Sigmoid colon (tissue), 7 donors: ENCODE measurements around the gene TNFRSF19. TPM values are rescaled to one million over a fixed set of nuclear protein-coding genes. Genes with fewer than 3 reads are reported as not detected.

ENCODE experiments used
- DNase-seq: peaks from one replicate; pipeline ENCODE4 v3.0.0-alpha.2; 2019
- H3K27ac ChIP-seq, 4 donors: fragments of 200-600 bp; sonication (generic); one replicate each; pipeline ENCODE4 v1.5.1; 2016 to 2019; ENCODE audit warnings: mild to moderate bottlenecking in 1 of 4
- H3K27me3 ChIP-seq, 3 donors: fragments of 200-600 bp; sonication (generic); one replicate each; pipeline ENCODE4 v1.5.1; 2019; ENCODE audit warnings: mild to moderate bottlenecking in 1 of 3
- H3K36me3 ChIP-seq, 4 donors: fragments of 200-600 bp; sonication (generic); one replicate each; pipeline ENCODE4 v1.5.1; 2016 to 2019
- H3K4me1 ChIP-seq, 4 donors: fragments of 200-600 bp; sonication (generic); one replicate each; pipeline ENCODE4 v1.5.1; 2017 to 2019
- H3K4me3 ChIP-seq, 4 donors: fragments of 200-600 bp; sonication (generic); one replicate each; pipeline ENCODE4 v1.5.1; 2017 to 2019; ENCODE audit warnings: mild to moderate bottlenecking in 2 of 4, moderate library complexity in 1 of 4
- H3K9me3 ChIP-seq, 4 donors: fragments of 200-600 bp in 3 of 4; sonication (generic) in 3 of 4; one replicate each; pipeline versions ENCODE4 v1.5.1 to v1.6.1; 2013 to 2019
- EP300 ChIP-seq, 4 donors: sonication (generic); formaldehyde crosslinking; IDR thresholded peaks; one replicate each; pipeline ENCODE4 v1.6.1; 2017; ENCODE audit warnings: antibody characterized with exemption in 4 of 4
- POLR2A ChIP-seq, 2 donors: fragments of 450-650 bp; IDR thresholded peaks; one replicate each; pipeline ENCODE4 v1.6.1; 2016; ENCODE audit warnings: antibody characterized with exemption in 2 of 2, mild to moderate bottlenecking in 2 of 2, moderate library complexity in 2 of 2
- POLR2AphosphoS5 ChIP-seq, 4 donors: sonication (generic); formaldehyde crosslinking; IDR thresholded peaks; one replicate each; pipeline ENCODE4 v1.6.1; 2017; ENCODE audit warnings: antibody characterized with exemption in 4 of 4
- WGBS, 2 donors: extraction: QIAGEN DNeasy Blood & Tissue Kit; methylation state at CpG; one replicate each; pipeline ENCODE4 v1.1.7; 2013; 5-methylcytosine and 5-hydroxymethylcytosine counted together
- intact Hi-C: fragments of 100-400 bp; cut with DNase I; formaldehyde crosslinking; loops from one replicate; pipeline ENCODE4 v1.15.1; 2023
- polyA plus RNA-seq, 3 donors: library from polyadenylated mRNA; stranded (reverse); fragments of 200-250 nt; gene quantifications; one replicate each; pipeline ENCODE4 v1.2.3, GENCODE V29; 2013
- total RNA-seq, 4 donors: library from RNA; depleted of rRNA; stranded (reverse); fragments of >200 nt; gene quantifications; one replicate each; pipeline ENCODE4 v1.1.0, GENCODE V29; 2016
- TF ChIP-seq, protein P1 (sequence below), 4 experiments: fragments of 450-650 bp in 3 of 4; fragments of 200-600 bp in 1 of 4; IDR thresholded peaks; one replicate each; pipeline ENCODE4 v1.5.1; 2016 to 2019; ENCODE audit warnings: antibody characterized with exemption in 4 of 4, mild to moderate bottlenecking in 3 of 4, moderate library complexity in 2 of 4
- donor health status: healthy with polysubstance abuse.
- donor health status: Bipolar disorder and iron deficiency.
- donor health status: healthy.

The TNFRSF19 gene
- total and polyA plus RNA-seq, 7 donors, result 0.60 to 4.2 (median 2.2) TPM; not detected in 1

DNA sequence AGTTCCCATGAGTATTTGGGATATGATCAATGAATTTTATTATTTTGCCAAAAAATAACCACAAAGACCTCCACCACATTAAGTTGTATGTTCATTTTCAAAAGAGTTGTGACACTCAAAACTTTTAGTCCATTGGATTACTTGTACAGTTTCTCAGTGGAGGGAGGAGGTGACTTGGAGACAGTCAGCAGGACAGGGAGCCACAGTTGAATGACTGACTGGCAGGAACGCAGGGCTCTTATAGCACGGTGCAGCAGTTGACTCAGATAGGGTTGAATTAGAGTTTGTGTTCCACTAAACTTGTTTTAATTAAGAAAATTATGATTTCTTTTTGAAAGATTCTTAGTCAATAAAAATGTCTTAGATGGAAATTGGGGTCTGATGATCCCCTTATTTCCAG lies 42.5 kb downstream of the TNFRSF19 start:
- WGBS, 2 donors, result 85 to 95% methylated on average over 2 of the region's 2 CpGs
- DNase-seq, result no peak
- intact Hi-C loops, result no loop called here
- Histone ChIP-seq H3K27me3 (no peaks in the 10 kb centered on the region), H3K27ac (no peak overlapping the region), H3K4me1 (peaks cover 0 to 32% (median 18%) of the 10 kb centered on the region in 4 donors), H3K4me3 (no peak overlapping the region), H3K9me3 (no peaks in the 10 kb centered on the region), H3K36me3 (no peaks in the 10 kb centered on the region)
- TF ChIP-seq POLR2AphosphoS5 (IDR thresholded peaks at IDR 0.05) (no peak), EP300 (IDR thresholded peaks at IDR 0.05) (no peak), POLR2A (IDR thresholded peaks at IDR 0.05) (no peak)
- TF ChIP-seq, protein P1, sequence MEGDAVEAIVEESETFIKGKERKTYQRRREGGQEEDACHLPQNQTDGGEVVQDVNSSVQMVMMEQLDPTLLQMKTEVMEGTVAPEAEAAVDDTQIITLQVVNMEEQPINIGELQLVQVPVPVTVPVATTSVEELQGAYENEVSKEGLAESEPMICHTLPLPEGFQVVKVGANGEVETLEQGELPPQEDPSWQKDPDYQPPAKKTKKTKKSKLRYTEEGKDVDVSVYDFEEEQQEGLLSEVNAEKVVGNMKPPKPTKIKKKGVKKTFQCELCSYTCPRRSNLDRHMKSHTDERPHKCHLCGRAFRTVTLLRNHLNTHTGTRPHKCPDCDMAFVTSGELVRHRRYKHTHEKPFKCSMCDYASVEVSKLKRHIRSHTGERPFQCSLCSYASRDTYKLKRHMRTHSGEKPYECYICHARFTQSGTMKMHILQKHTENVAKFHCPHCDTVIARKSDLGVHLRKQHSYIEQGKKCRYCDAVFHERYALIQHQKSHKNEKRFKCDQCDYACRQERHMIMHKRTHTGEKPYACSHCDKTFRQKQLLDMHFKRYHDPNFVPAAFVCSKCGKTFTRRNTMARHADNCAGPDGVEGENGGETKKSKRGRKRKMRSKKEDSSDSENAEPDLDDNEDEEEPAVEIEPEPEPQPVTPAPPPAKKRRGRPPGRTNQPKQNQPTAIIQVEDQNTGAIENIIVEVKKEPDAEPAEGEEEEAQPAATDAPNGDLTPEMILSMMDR (IDR thresholded peaks at IDR 0.05), result no peak

DNA sequence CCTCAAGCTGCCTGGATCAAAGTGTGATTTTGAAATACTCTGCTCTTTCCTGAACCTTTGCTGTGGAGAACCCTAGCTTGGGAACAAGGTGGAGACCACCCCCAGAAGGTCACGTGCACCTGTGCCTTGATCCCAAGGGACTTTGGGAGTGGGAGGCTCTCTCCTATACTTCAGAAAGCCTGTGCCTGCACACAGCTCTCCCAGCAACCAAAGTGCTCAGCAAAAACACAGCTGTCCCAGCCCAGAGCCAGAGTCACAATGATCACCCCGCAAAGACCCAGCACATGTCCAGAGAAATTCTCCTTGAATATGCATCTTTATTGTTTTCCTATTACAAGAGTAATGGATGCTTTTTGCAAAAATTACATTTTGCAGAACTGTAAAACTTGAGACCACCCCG lies 43.4 kb downstream of the TNFRSF19 start:
- H3K4me1 ChIP-seq, result peaks cover 0 to 31% (median 17%) of the 10 kb centered on the region in 4 donors
- TF ChIP-seq EP300 (IDR thresholded peaks at IDR 0.05), result no peak
- WGBS, 2 donors, result 66 to 84% methylated on average over 3 of the region's 3 CpGs
- H3K4me3 ChIP-seq, result no peak overlapping the region
- no peak for DNase-seq
- no peak overlapping the region for H3K27ac ChIP-seq
- no peaks in the 10 kb centered on the region for H3K27me3 ChIP-seq
- H3K9me3 ChIP-seq, result no peaks in the 10 kb centered on the region
- H3K36me3 ChIP-seq, result no peaks in the 10 kb centered on the region
- intact Hi-C loops, result no loop called here

DNA sequence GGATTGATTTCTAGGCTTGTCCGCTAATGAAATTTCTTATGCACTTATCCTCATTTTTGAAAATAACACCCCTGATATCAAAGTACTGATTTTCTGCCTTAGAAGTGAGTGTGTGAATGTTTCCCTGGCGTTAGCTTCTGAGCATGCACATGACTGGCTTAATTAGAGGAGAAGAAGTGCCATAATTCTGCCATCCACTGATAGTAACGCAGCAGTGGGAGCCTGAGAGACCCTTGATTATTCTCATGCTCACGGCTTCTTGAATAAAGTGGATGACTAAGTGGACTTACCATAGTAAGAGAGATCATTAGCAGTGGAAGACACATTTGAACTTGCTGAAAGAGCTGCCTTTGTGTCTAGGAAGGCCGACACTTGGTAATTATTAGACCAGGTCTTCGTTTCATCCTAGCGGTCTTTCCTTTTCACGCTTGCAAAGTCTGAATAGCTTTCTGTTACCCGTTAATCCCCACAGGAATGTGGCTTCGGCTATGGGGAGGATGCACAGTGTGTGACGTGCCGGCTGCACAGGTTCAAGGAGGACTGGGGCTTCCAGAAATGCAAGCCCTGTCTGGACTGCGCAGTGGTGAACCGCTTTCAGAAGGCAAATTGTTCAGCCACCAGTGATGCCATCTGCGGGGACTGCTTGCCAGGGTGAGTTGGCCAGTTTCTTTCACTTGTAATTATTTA lies 45.3 kb downstream of the TNFRSF19 start:
- Histone ChIP-seq H3K36me3 (no peaks in the 10 kb centered on the region), H3K27ac (no peak overlapping the region), H3K9me3 (no peaks in the 10 kb centered on the region), H3K4me3 (no peak overlapping the region), H3K4me1 (peaks cover 0 to 12% (median under 1%) of the 10 kb centered on the region in 4 donors), H3K27me3 (no peaks in the 10 kb centered on the region)
- DNase-seq, result no peak
- intact Hi-C loops, result no loop called here
- WGBS, 2 donors, result 82 to 90% methylated on average over 15 of the region's 15 CpGs
- TF ChIP-seq POLR2AphosphoS5 (IDR thresholded peaks at IDR 0.05) (no peak), EP300 (IDR thresholded peaks at IDR 0.05) (no peak), POLR2A (IDR thresholded peaks at IDR 0.05) (no peak)
- TF ChIP-seq, protein P1 (IDR thresholded peaks at IDR 0.05), result no peak

DNA sequence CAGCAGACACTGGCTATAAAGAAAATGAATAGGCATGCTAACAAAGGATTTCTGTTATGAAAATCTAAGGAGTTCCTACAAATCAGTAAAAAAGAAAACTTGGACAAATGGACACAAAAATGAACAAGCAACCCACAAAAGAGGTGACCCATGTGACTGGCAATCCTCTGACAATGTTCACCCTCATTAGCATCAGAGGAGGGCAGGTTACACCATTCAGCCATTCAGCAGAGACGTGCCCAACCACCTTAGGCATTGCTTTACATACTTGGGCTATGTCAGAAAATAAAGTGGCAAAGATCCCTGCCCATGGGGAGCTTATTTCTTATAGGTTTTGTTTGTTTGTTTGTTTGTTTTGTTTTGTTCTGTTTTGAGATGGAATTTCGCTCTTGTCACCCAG lies 46.0 kb downstream of the TNFRSF19 start:
- no peaks in the 10 kb centered on the region for H3K9me3 ChIP-seq
- no peak overlapping the region for H3K27ac ChIP-seq
- WGBS, 2 donors, result 65 to 84% methylated on average over 2 of the region's 2 CpGs

DNA sequence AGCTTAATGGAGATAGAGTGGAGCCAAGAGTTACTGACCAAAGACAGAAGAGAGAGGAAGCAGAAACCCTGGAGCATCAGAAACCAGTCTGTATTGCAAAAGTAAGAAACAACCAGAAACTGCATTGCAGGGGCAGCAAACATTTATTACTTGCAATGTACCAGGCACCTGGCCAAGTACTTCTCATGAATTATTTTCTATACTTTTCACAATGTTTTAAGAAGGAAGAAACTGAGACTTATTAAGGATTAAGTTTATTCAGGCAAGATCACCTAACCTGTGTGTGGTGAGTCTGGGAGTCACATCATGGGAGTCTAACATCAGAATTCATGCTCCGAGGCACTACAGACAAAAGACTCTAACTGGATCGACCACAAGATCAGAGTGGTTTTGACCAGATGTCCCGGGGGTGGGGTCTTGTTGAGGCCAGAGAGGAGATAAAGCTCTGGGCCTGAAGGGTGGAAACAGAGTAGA lies 47.4 kb downstream of the TNFRSF19 start:
- Histone ChIP-seq H3K4me1 (no peaks in the 10 kb centered on the region), H3K4me3 (no peak overlapping the region), H3K36me3 (no peaks in the 10 kb centered on the region), H3K9me3 (no peaks in the 10 kb centered on the region), H3K27ac (no peak overlapping the region), H3K27me3 (no peaks in the 10 kb centered on the region)
- intact Hi-C loops, result no loop called here
- 45 to 65% methylated on average over 3 of the region's 3 CpGs for WGBS, 2 donors
- no peak for DNase-seq
- no peak for TF ChIP-seq EP300 (IDR thresholded peaks at IDR 0.05)
- TF ChIP-seq POLR2AphosphoS5 (IDR thresholded peaks at IDR 0.05), result no peak
- TF ChIP-seq, protein P1 (IDR thresholded peaks at IDR 0.05), result no peak
- no peak for TF ChIP-seq POLR2A (IDR thresholded peaks at IDR 0.05)

More for the DNA sequence above, 46.0 kb downstream of the TNFRSF19 start:
- Histone ChIP-seq H3K4me3 (no peak overlapping the region), H3K4me1 (peaks cover 0 to 5% (median 0%) of the 10 kb centered on the region in 4 donors), H3K27me3 (no peaks in the 10 kb centered on the region), H3K36me3 (no peaks in the 10 kb centered on the region)
- no peak for TF ChIP-seq EP300 (IDR thresholded peaks at IDR 0.05)
- no peak for TF ChIP-seq POLR2A (IDR thresholded peaks at IDR 0.05)
- TF ChIP-seq, protein P1 (IDR thresholded peaks at IDR 0.05), result no peak
- TF ChIP-seq POLR2AphosphoS5 (IDR thresholded peaks at IDR 0.05), result no peak
- DNase-seq, result no peak
- intact Hi-C loops, result no loop called here
